Coronary artery (tissue), 2 donors: ENCODE data around the gene ST6GALNAC3.

Experiments
- DNase-seq: peaks from one replicate; pipeline ENCODE4 v3.0.0-alpha.2; 2017; ENCODE audit warnings: low spot score
- H3K27ac ChIP-seq, 2 donors: fragments of 200-600 bp; sonication (generic); one replicate each; pipeline ENCODE4 v1.5.1; 2016 to 2019
- H3K4me3 ChIP-seq: fragments of 200-600 bp; sonication (generic); 2 replicates; pipeline ENCODE4 v1.5.1; 2016; ENCODE audit warnings: mild to moderate bottlenecking, moderate library complexity
- CTCF ChIP-seq: fragments of 200-600 bp; sonication (generic); IDR thresholded peaks from one replicate; pipeline ENCODE4 v1.5.1; 2019; ENCODE audit warnings: antibody characterized with exemption

The ST6GALNAC3 gene

GRCh38 chr1:76657623-76658022 lies 583.1 kb downstream of the ST6GALNAC3 start:
- DNase-seq: no peak
- Histone ChIP-seq H3K27ac (no peak overlapping the region), H3K4me3 (no peak overlapping the region)
- no peak for TF ChIP-seq CTCF

DNA sequence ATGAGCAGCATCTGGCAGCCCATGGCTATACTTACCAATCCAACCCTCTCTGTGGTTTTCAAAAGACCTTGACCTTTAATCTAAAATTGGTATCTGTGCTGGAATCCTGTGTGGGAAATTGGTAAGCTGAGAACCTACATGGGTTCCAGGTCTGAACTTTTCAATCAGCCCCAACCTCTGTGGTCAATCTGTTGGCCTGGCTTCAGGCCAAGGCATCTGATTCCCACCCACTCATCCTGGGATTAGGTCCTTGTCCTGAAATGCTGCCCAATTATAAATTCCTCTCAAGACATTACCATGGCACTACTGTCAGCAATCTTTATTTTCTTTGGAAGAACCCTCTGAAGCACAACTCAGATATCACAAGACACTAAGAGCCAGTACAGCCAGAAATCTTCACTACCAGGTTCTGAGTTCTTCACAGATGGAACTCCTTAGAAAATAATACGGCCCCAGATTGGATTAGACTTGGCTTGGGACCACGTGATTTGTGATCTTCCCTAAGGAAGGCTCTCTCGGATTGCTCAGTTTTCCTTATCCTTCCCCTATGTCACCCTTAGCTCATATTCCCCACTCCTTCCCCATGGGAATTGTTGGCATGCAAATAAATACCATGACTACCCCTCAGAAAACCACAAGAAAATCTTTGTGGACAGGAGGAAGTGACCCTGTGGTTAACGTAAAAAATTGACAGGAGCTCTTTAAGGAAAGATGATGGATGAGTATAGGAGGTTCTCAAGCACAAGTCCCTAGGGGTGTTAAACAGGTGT lies 584.8 kb downstream of the ST6GALNAC3 start:
- no peak overlapping the region for H3K4me3 ChIP-seq
- TF ChIP-seq CTCF: no peak
- no peak overlapping the region for H3K27ac ChIP-seq
- DNase-seq: no peak

- no peak for TF ChIP-seq CTCF
- H3K4me3 ChIP-seq: no peak overlapping the region
- no peak overlapping the region for H3K27ac ChIP-seq
- DNase-seq: no peak
Measured at GRCh38 chr1:76661531-76661930, 587.0 kb downstream of the ST6GALNAC3 start.

DNA sequence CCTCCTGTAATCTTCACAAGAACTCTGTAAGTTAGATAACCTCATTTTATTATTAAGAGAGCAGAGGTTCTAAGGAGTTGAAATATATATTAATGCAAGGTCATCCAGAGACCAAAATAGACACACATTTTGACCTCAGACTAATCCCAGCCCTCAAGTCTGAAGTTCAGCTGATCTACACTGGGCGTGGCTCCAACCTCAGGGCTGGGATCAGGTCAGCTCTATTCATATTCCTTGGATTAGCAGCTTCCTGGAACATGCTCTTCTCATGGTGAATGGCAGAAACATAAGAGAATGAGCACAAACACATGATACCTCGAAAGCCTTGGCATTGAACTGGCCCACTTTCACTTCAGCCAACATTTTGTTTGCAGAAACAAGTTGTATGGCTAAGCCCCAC lies 592.0 kb downstream of the ST6GALNAC3 start:
- no peak for DNase-seq
- no peak for TF ChIP-seq CTCF
- H3K4me3 ChIP-seq: no peak overlapping the region
- H3K27ac ChIP-seq: no peak overlapping the region

GRCh38 chr1:76668046-76668445 lies 593.5 kb downstream of the ST6GALNAC3 start:
- no peak for TF ChIP-seq CTCF
- no peak overlapping the region for H3K4me3 ChIP-seq
- DNase-seq: no peak
- H3K27ac ChIP-seq: no peak overlapping the region

DNA sequence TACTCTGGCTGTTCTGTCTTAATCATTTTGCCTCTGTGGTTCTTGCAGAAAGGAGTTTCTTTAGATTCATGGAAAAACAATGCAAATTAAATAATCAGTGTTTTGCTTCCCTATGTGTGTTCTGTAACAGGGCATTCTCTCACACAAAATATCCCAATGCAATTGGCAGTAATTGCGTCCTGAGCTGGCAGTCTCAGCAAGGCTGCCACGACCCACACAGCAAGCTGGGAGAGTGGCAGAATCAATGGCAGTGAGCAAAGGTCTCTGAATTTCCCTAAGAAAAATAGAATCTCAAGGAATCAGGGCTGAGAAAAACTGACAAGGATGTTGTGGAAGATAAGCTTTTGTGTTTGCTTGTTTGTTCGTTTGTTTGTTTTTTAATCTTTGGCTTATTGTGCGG lies 594.6 kb downstream of the ST6GALNAC3 start:
- TF ChIP-seq CTCF: no peak
- no peak for DNase-seq
- H3K4me3 ChIP-seq: no peak overlapping the region
- H3K27ac ChIP-seq: no peak overlapping the region

DNA sequence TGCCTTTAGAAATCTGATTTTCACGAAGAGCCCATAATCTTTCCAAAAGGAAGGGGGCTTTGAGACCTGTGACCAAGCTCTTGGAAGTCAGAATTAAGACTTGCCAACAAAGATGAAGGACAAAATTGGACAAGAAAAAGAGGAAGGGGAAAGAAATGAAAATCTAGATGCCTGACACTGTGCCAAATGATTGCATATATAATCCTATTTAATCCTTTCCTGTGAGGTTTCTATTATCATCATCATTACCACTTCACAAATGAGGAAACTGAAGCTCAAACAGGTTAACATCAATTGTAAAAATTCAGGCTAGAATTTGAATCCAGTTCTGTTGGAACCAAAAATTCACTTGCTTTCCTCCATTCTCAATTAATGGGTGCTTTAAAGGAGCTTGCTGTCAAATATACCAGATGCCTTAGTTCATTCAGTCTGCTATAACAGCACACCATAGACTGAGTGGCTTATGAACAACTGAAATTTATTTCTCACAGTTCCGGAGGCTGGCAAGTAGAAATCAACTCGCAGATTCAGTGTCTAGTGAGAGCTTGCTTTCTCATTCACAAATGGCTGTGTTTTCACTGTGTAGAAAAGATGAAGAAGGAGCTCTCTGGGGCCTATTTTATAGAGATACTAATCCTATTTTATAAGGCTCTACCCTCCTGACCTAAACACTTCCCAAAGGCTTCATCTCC lies 595.2 kb downstream of the ST6GALNAC3 start:
- H3K27ac ChIP-seq: no peak overlapping the region
- no peak for DNase-seq
- no peak overlapping the region for H3K4me3 ChIP-seq
- TF ChIP-seq CTCF: no peak
